Neural cell (in vitro differentiated cells): ENCODE measurements around the gene EMCN. TPM values are rescaled to one million over a fixed set of nuclear protein-coding genes. Genes with fewer than 3 reads are reported as not detected.
A peak's percentile ranks its signal among the peaks of the same experiment; 100 is the strongest.

ENCODE experiments used
- H2AFZ ChIP-seq: fragments of 200-600, 300-800 bp; sonication (generic), shearing (Covaris generic); 2 replicates; pipeline ENCODE4 v1.6.0; 2014; ENCODE audit warnings: low read depth, mild to moderate bottlenecking, antibody characterized with exemption, low read length, moderate library complexity
- H3F3A ChIP-seq: fragments of 200-600 bp; shearing (Covaris generic); 2 replicates; pipeline ENCODE4 v1.6.1; 2016; ENCODE audit warnings: mild to moderate bottlenecking, moderate library complexity, mixed read lengths, antibody characterized with exemption, low read length; ENCODE audit not compliant: insufficient read depth, poor library complexity, severe bottlenecking
- H3K27ac ChIP-seq: fragments of 200-600, 300-800 bp; sonication (generic), shearing (Covaris generic); 2 replicates; pipeline ENCODE4 v1.5.1; 2014; ENCODE audit warnings: mild to moderate bottlenecking, low read length, moderate library complexity
- H3K27me3 ChIP-seq: fragments of 300-800, 200-600 bp; sonication (generic), shearing (Covaris generic); 2 replicates; pipeline ENCODE4 v1.6.0; 2014; ENCODE audit warnings: mild to moderate bottlenecking, low read depth, low read length, moderate library complexity; ENCODE audit not compliant: insufficient read depth
- H3K36me3 ChIP-seq: fragments of 300-800, 200-600 bp; sonication (generic), shearing (Covaris generic); 2 replicates; pipeline ENCODE4 v1.5.1; 2014; ENCODE audit warnings: mild to moderate bottlenecking, antibody characterized with exemption, low read length, moderate library complexity; ENCODE audit not compliant: insufficient read depth
- H3K4me2 ChIP-seq: fragments of 300-800, 200-600 bp; sonication (generic), shearing (Covaris generic); 2 replicates; pipeline ENCODE4 v1.6.0; 2014; ENCODE audit warnings: mild to moderate bottlenecking, low read length
- H3K4me3 ChIP-seq: fragments of 300-800, 200-600 bp; sonication (generic), shearing (Covaris generic); 2 replicates; pipeline ENCODE4 v1.5.1; 2014; ENCODE audit warnings: mild to moderate bottlenecking, low read length, moderate library complexity
- H3K79me2 ChIP-seq: fragments of 200-600 bp; shearing (Covaris generic); replicated peaks from 2 replicates; pipeline ENCODE4 v1.6.0; 2014; ENCODE audit warnings: mild to moderate bottlenecking, low read length, moderate library complexity; ENCODE audit not compliant: insufficient read depth
- H3K9ac ChIP-seq: fragments of 300-800, 200-600 bp; sonication (generic), shearing (Covaris generic); 2 replicates; pipeline ENCODE4 v1.6.1; 2016; ENCODE audit warnings: mild to moderate bottlenecking, low read length, mixed read lengths
- H3K9me2 ChIP-seq: fragments of 200-600 bp; shearing (Covaris generic); 2 replicates; pipeline ENCODE4 v1.6.1; 2016; ENCODE audit warnings: mild to moderate bottlenecking, low read length, mixed read lengths; ENCODE audit not compliant: insufficient read depth
- H3K9me3 ChIP-seq: fragments of 200-600, 300-800 bp; sonication (generic), shearing (Covaris generic); 2 replicates; pipeline ENCODE4 v1.6.1; 2016; ENCODE audit warnings: mild to moderate bottlenecking, mixed run types, low read length, moderate library complexity, mixed read lengths
- H4K20me1 ChIP-seq: fragments of 200-600 bp; shearing (Covaris generic); 2 replicates; pipeline ENCODE4 v1.6.1; 2016; ENCODE audit warnings: mild to moderate bottlenecking, mixed run types; ENCODE audit not compliant: insufficient read depth
- CTCF ChIP-seq: fragments of 450-650 bp; IDR thresholded peaks from 2 replicates; pipeline ENCODE4 v1.5.1; 2014; ENCODE audit warnings: antibody characterized with exemption, mild to moderate bottlenecking, moderate library complexity; ENCODE audit not compliant: poor library complexity, severe bottlenecking
- EP300 ChIP-seq: fragments of 450-650 bp; conservative IDR thresholded peaks from 2 replicates; pipeline ENCODE4 v1.6.1; 2014; ENCODE audit warnings: antibody characterized with exemption, mild to moderate bottlenecking, moderate library complexity; ENCODE audit not compliant: poor library complexity, severe bottlenecking
- EZH2 ChIP-seq: fragments of 200-600, 300-800 bp; shearing (Covaris generic), sonication (generic); IDR thresholded peaks from 2 replicates; pipeline ENCODE4 v1.6.1; 2014; ENCODE audit warnings: antibody characterized with exemption, low read length, borderline replicate concordance, mild to moderate bottlenecking; ENCODE audit not compliant: insufficient read depth, poor library complexity, severe bottlenecking
- MXI1 ChIP-seq: fragments of 450-650 bp; conservative IDR thresholded peaks from 2 replicates; pipeline ENCODE4 v1.6.1; 2014; ENCODE audit warnings: antibody characterized with exemption, mild to moderate bottlenecking; ENCODE audit not compliant: poor library complexity, severe bottlenecking
- POLR2AphosphoS5 ChIP-seq: IDR thresholded peaks from 2 replicates; pipeline ENCODE4 v1.6.1; 2012
- RAD21 ChIP-seq: fragments of 450-650 bp; conservative IDR thresholded peaks from 2 replicates; pipeline ENCODE4 v1.6.1; 2014; ENCODE audit warnings: antibody characterized with exemption, mild to moderate bottlenecking, moderate library complexity
- REST ChIP-seq: IDR thresholded peaks from 2 replicates; pipeline ENCODE4 v1.6.1; 2012; ENCODE audit warnings: borderline replicate concordance
- SMC3 ChIP-seq: fragments of 450-650 bp; conservative IDR thresholded peaks from 2 replicates; pipeline ENCODE4 v1.6.1; 2014; ENCODE audit warnings: antibody characterized with exemption, mild to moderate bottlenecking, moderate library complexity; ENCODE audit not compliant: poor library complexity
- TAF1 ChIP-seq: IDR thresholded peaks from 2 replicates; pipeline ENCODE4 v1.6.1; 2012; ENCODE audit warnings: low read depth
- polyA plus RNA-seq: library from polyadenylated mRNA; depleted of rRNA; stranded (reverse); fragments of >200 nt; gene quantifications from 2 replicates; pipeline ENCODE4 v1.2.3, GENCODE V29; 2014

The EMCN gene
- polyA plus RNA-seq, 1 donor from 2014 or later = 0.77 TPM

- Histone ChIP-seq H2AFZ (peak overlapping the region; percentile 8), H3K4me2 (peak overlapping the region; percentile 26), H3K27me3 (no peaks in the 10 kb centered on the region), H3K79me2 (no peaks in the 10 kb centered on the region), H3F3A (no peaks in the 10 kb centered on the region), H3K4me3 (peak overlapping the region; percentile 29), H3K36me3 (no peaks in the 10 kb centered on the region), H4K20me1 (no peaks in the 10 kb centered on the region), H3K9me3 (no peaks in the 10 kb centered on the region), H3K27ac (peak overlapping the region; percentile 63), H3K9ac (peak overlapping the region; percentile 28), H3K9me2 (no peaks in the 10 kb centered on the region)
- peak; percentile 33 for TF ChIP-seq RAD21
- no peak for TF ChIP-seq TAF1
- no peak for TF ChIP-seq POLR2AphosphoS5
- peak; percentile 27 for TF ChIP-seq SMC3
- TF ChIP-seq REST = no peak
- no peak for TF ChIP-seq EZH2
- peak; percentile 47 for TF ChIP-seq EP300
- TF ChIP-seq MXI1 = no peak
- TF ChIP-seq CTCF = no peak
Observed at GRCh38 chr4:100511896-100512295, 5.9 kb downstream of the EMCN start.

GRCh38 chr4:100510551-100510950 lies 7.3 kb downstream of the EMCN start:
- Histone ChIP-seq H3K27me3 (no peaks in the 10 kb centered on the region), H3K9ac (no peak overlapping the region), H3K27ac (no peak overlapping the region), H3K4me3 (no peak overlapping the region), H2AFZ (no peak overlapping the region), H3K79me2 (no peaks in the 10 kb centered on the region), H3K36me3 (no peaks in the 10 kb centered on the region), H3K9me3 (no peaks in the 10 kb centered on the region), H4K20me1 (no peaks in the 10 kb centered on the region), H3K4me2 (no peak overlapping the region), H3K9me2 (no peaks in the 10 kb centered on the region), H3F3A (no peaks in the 10 kb centered on the region)
- no peak for TF ChIP-seq CTCF
- TF ChIP-seq SMC3 = no peak
- TF ChIP-seq TAF1 = no peak
- no peak for TF ChIP-seq REST
- no peak for TF ChIP-seq EZH2
- TF ChIP-seq EP300 = no peak
